Fibroblast of lung (primary cell): ENCODE data around the gene UHRF1. TPM values are rescaled to one million over a fixed set of nuclear protein-coding genes. Genes with fewer than 3 reads are reported as not detected.
"Not testable (repeated sequence)": the region's sequence is repeated elsewhere in the genome, so short reads cannot be mapped to it uniquely, and the experiment has no call there.

Experiments used
- DNase-seq, 2 donors: peaks; one replicate each; pipeline versions ENCODE4 v3.0.0 to v3.0.0-alpha.2; 2010; ENCODE audit warnings: low read depth in 2 of 2
- H2AFZ ChIP-seq: 2 replicates; pipeline ENCODE4 v1.5.1; 2012; ENCODE audit warnings: low read length, control low read depth, inconsistent platforms
- H3K27ac ChIP-seq: 2 replicates; pipeline ENCODE4 v1.5.1; 2011; ENCODE audit warnings: low read length, control low read depth; ENCODE audit not compliant: insufficient read depth
- H3K27me3 ChIP-seq: 2 replicates; pipeline ENCODE4 v1.5.1; 2011; ENCODE audit warnings: mild to moderate bottlenecking, low read length; ENCODE audit not compliant: control insufficient read depth, insufficient read depth
- H3K36me3 ChIP-seq: 2 replicates; pipeline ENCODE4 v1.5.1; 2011; ENCODE audit warnings: low read length; ENCODE audit not compliant: control insufficient read depth, insufficient read depth
- H3K4me1 ChIP-seq: 2 replicates; pipeline ENCODE4 v1.5.1; 2011; ENCODE audit warnings: low read length; ENCODE audit not compliant: control insufficient read depth, insufficient read depth; ENCODE audit errors: extremely low read depth
- H3K4me2 ChIP-seq: 2 replicates; pipeline ENCODE4 v1.5.1; 2011; ENCODE audit warnings: low read length, control low read depth; ENCODE audit not compliant: insufficient read depth; ENCODE audit errors: extremely low read depth
- H3K4me3 ChIP-seq, 4 experiments: fragments of 200-600 bp in 1 of 4; sonication (generic) in 1 of 4; replicated peaks in 1 of 4; 2 replicates each; pipeline ENCODE4 v1.5.1; 2011 to 2016; ENCODE audit warnings: low read length in 4 of 4, low read depth in 3 of 4, mild to moderate bottlenecking in 3 of 4, control low read depth in 2 of 4, inconsistent platforms in 1 of 4, mixed read lengths in 1 of 4; ENCODE audit not compliant: insufficient read depth in 1 of 4; ENCODE audit errors: control extremely low read depth in 1 of 4
- H3K79me2 ChIP-seq: 2 replicates; pipeline ENCODE4 v1.5.1; 2012; ENCODE audit warnings: mild to moderate bottlenecking, low read length, inconsistent platforms; ENCODE audit not compliant: control insufficient read depth, insufficient read depth
- H3K9ac ChIP-seq: 2 replicates; pipeline ENCODE4 v1.5.1; 2011; ENCODE audit warnings: mild to moderate bottlenecking, low read length, control low read depth; ENCODE audit not compliant: insufficient read depth
- H3K9me3 ChIP-seq: 2 replicates; pipeline ENCODE4 v1.5.1; 2012; ENCODE audit warnings: low read depth, low read length; ENCODE audit not compliant: control insufficient read depth, insufficient read depth
- H4K20me1 ChIP-seq: 2 replicates; pipeline ENCODE4 v1.5.1; 2011; ENCODE audit warnings: low read length; ENCODE audit not compliant: control insufficient read depth, insufficient read depth; ENCODE audit errors: extremely low read depth
- CTCF ChIP-seq, 2 donors: IDR thresholded peaks in 1 of 2; conservative IDR thresholded peaks in 1 of 2; 1 replicate in 1 of 2; 2 replicates in 1 of 2; pipeline ENCODE4 v1.5.1; 2011 to 2012; ENCODE audit warnings: low read length in 2 of 2, control low read depth in 1 of 2, inconsistent platforms in 1 of 2, low read depth in 1 of 2, mild to moderate bottlenecking in 1 of 2
- EZH2 ChIP-seq: IDR thresholded peaks from 2 replicates; pipeline ENCODE4 v1.5.1; 2012; ENCODE audit warnings: low read length, control low read depth, mild to moderate bottlenecking; ENCODE audit errors: missing control alignments
- polyA plus RNA-seq, 2 donors: library from polyadenylated mRNA; depleted of rRNA in 1 of 2; stranded (reverse) in 1 of 2; unstranded in 1 of 2; fragments of >200 nt; gene quantifications; 2 replicates each; pipeline ENCODE4 v1.2.1, GENCODE V29; 2011 to 2012; ENCODE audit warnings: missing spikeins in 1 of 2
- total RNA-seq: library from RNA; depleted of rRNA; stranded (reverse); fragments of >200 nt; gene quantifications from 2 replicates; pipeline ENCODE4 v1.2.1, GENCODE V29; 2014

Gene UHRF1
- total and polyA plus RNA-seq, 2 donors (not counting 1 experiment from before 2014, with no cell fraction given), result 11.6 to 15.0 TPM

DNA sequence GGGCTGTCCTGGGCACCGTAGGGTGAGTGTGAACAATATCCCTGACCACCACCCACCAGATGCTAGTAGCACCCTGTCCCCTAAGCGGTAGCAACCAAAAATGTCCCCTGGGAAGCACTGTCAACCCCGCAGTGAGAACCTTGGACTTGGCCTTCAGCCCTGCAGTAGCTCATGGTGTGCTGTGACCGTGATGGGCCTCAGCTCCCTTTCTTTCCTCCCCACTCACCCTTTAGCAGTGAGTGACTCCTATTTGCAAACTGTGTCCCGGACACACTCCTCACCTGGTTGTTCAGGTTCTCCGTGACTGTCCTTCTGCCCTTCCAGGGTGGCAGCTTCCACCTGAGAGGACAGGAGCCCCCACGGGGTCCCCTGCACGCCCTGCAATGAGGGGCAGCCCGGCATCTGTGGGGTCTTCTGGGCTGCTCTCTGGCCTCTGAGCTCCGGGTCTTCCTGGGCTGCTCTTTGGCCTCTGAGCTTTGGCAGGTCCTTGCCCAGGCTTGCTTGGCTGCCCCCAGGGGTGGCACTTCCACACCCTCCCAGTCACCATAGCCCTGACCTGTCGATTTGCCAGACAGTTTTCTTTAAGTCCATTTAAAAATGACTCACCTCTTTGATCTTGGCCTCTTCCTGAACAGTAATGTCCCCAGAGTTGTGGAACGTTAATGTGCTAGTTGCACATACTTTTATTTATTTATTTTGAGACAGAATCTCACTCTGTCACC is 63.4 kb downstream of the UHRF1 start:
- Histone ChIP-seq H3K9me3 (no peaks in the 10 kb centered on the region), H3K27ac (no peak overlapping the region), H3K79me2 (peaks cover 60% of the 10 kb centered on the region), H3K9ac (no peak overlapping the region), H2AFZ (no peak overlapping the region), H3K4me3 (no peak overlapping the region), H4K20me1 (peaks cover 4% of the 10 kb centered on the region), H3K27me3 (no peaks in the 10 kb centered on the region), H3K4me1 (peaks cover 36% of the 10 kb centered on the region), H3K36me3 (no peaks in the 10 kb centered on the region), H3K4me2 (no peak overlapping the region)
- DNase-seq, result peak; percentile 49 to 62
- TF ChIP-seq EZH2 (no peak), CTCF (conservative IDR thresholded peaks at IDR 0.05 in 1 of 2, IDR thresholded peaks at IDR 0.05 in 1 of 2; ENCODE audit: low read depth in 1 of 2, low read length in 2 of 2) (no peak)

DNA sequence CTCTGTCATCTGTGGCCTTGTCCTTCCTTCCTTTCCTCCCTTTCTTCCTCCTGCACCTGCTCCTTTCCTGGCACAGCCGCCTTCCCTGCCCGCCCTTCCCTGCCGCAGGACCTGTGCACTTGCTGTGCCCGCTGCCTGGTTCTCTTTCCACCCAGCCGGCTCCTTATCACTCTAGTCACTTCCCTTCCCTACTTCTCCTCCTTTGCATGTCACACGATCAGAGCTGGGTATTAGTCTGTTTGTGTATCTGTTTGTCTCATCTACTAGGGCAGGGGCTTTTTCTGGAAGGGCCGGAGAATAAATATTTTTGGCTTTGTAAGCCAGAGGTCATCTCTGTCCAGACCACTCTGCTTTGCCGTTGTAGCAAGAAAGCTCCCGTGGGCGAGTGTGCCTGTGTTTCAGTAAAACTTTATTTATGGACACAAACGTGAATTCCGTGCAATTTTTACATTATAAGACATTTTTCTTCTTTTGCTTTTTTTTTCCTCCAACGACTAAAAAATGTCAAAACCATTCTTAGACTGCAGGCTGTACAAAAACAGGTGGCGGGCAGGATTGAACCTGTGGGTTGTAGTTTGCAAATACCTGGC is 65.7 kb downstream of the UHRF1 start:
- Histone ChIP-seq H3K79me2 (peaks cover 66% of the 10 kb centered on the region), H3K9ac (no peak overlapping the region), H3K9me3 (no peaks in the 10 kb centered on the region), H2AFZ (no peak overlapping the region), H3K4me3 (no peak overlapping the region), H3K4me2 (no peak overlapping the region), H3K4me1 (peaks cover 44% of the 10 kb centered on the region), H3K27ac (peak overlapping the region; percentile 92), H3K36me3 (no peaks in the 10 kb centered on the region), H4K20me1 (peaks cover 4% of the 10 kb centered on the region), H3K27me3 (no peaks in the 10 kb centered on the region)
- no peak for DNase-seq
- TF ChIP-seq CTCF (conservative IDR thresholded peaks at IDR 0.05 in 1 of 2, IDR thresholded peaks at IDR 0.05 in 1 of 2; ENCODE audit: low read depth in 1 of 2, low read length in 2 of 2) (no peak), EZH2 (no peak)

DNA sequence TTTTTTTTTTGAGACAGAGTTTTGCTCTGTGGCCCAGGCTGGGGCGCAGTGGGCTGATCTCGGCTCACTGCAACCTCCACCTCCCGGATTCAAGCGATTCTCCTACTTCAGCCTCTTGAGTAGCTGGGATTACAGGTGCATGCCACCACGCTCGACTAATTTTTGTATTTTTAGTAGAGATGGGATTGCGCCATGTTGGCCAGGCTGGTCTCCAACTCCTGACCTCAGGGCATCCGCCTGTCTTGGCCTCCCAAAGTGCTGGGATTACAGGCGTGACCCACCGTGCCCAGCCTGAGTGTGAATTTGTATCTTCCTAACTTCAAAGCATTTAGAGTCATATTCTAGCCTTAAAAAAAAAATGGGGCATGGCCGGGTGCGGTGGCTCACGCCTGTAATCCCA is 66.3 kb downstream of the UHRF1 start:
- not testable (repeated sequence) for H3K36me3 ChIP-seq, DNase-seq, H3K4me3 ChIP-seq, H2AFZ ChIP-seq, H4K20me1 ChIP-seq, H3K9me3 ChIP-seq, H3K9ac ChIP-seq, H3K4me2 ChIP-seq, H3K27me3 ChIP-seq
- Histone ChIP-seq H3K27ac (peak overlapping the region; percentile 92), H3K4me1 (peaks cover 41% of the 10 kb centered on the region), H3K79me2 (peaks cover 63% of the 10 kb centered on the region)
